Activated gamma-delta T cell treated with anti-CD3 and anti-CD28 coated beads, Interleukin-2, amount 50 U/mL, for 16 hours (primary cell): Measurements from ENCODE around the gene SLC45A1.

ENCODE experiments used
- DNase-seq: peaks from one replicate; pipeline ENCODE4 v3.0.0-alpha.2; 2020; ENCODE audit warnings: low read depth

SLC45A1 gene

GRCh38 chr1:8335246-8335645 is 17.3 kb downstream of the SLC45A1 start:
- no peak for DNase-seq

- DNase-seq: no peak
These were observed 20.0 kb downstream of the SLC45A1 start for GRCh38 chr1:8337776-8338525.

GRCh38 chr1:8338526-8339202 is 20.8 kb downstream of the SLC45A1 start:
- DNase-seq: no peak

GRCh38 chr1:8339203-8339600 is 21.3 kb downstream of the SLC45A1 start:
- DNase-seq: no peak

- DNase-seq: no peak
These were observed 22.5 kb downstream of the SLC45A1 start for GRCh38 chr1:8340448-8340847.

- DNase-seq: no peak
These were observed 24.4 kb downstream of the SLC45A1 start for GRCh38 chr1:8342325-8342724.

- no peak for DNase-seq
These were observed 25.1 kb downstream of the SLC45A1 start for GRCh38 chr1:8343044-8343443.

- no peak for DNase-seq
These were observed 25.6 kb downstream of the SLC45A1 start for GRCh38 chr1:8343464-8344001.

- DNase-seq: no peak
These were observed 27.1 kb downstream of the SLC45A1 start for GRCh38 chr1:8344893-8345507.

- DNase-seq: no peak
These were observed 27.9 kb downstream of the SLC45A1 start for GRCh38 chr1:8345621-8346415.

- DNase-seq: no peak
These were observed 29.7 kb downstream of the SLC45A1 start for GRCh38 chr1:8347635-8348034.

GRCh38 chr1:8348047-8348776 is 30.3 kb downstream of the SLC45A1 start:
- no peak for DNase-seq

- peak; percentile 54 for DNase-seq
These were observed 31.0 kb downstream of the SLC45A1 start for GRCh38 chr1:8348777-8349472.

- no peak for DNase-seq
These were observed 31.6 kb downstream of the SLC45A1 start for GRCh38 chr1:8349473-8349865.

- DNase-seq: no peak
These were observed 32.0 kb downstream of the SLC45A1 start for GRCh38 chr1:8349961-8350360.

- DNase-seq: no peak
These were observed 33.2 kb downstream of the SLC45A1 start for GRCh38 chr1:8350914-8351684.

- no peak for DNase-seq
These were observed 34.0 kb downstream of the SLC45A1 start for GRCh38 chr1:8351693-8352470.

- no peak for DNase-seq
These were observed 34.5 kb downstream of the SLC45A1 start for GRCh38 chr1:8352471-8352845.
